HepG2 (cell line): ENCODE measurements around the gene NUCB1. TPM values are rescaled to one million over a fixed set of nuclear protein-coding genes. Genes with fewer than 3 reads are reported as not detected.

ENCODE experiments used
- CBX2 ChIP-seq, 2 experiments: fragments of 200-600 bp in 1 of 2; sonication (generic); formaldehyde crosslinking in 1 of 2; IDR thresholded peaks; 2 replicates each; pipeline versions ENCODE4 v1.7.0 to v1.8.1; 2018 to 2022; ENCODE audit warnings: low read depth in 2 of 2, low read length in 1 of 2, mild to moderate bottlenecking in 1 of 2, missing genetic modification reagents in 1 of 2
- CHD2 ChIP-seq: IDR thresholded peaks from 2 replicates; pipeline ENCODE4 v1.6.1; 2011; ENCODE audit warnings: low read depth, low read length, improper control_type of control experiment
- ETV6 ChIP-seq: sonication (generic); formaldehyde crosslinking; conservative IDR thresholded peaks from 2 replicates; pipeline ENCODE4 v1.4.0; 2020; ENCODE audit warnings: missing genetic modification reagents
- GPN1 ChIP-seq: sonication (generic); formaldehyde crosslinking; IDR thresholded peaks from 2 replicates; pipeline ENCODE4 v1.5.1; 2020; ENCODE audit warnings: missing genetic modification reagents, borderline replicate concordance
- KLF12 ChIP-seq: sonication (generic); formaldehyde crosslinking; IDR thresholded peaks from 2 replicates; pipeline ENCODE4 v1.4.0; 2020; ENCODE audit warnings: missing genetic modification reagents, borderline replicate concordance
- MLLT10 ChIP-seq: sonication (generic); formaldehyde crosslinking; IDR thresholded peaks from 2 replicates; pipeline ENCODE4 v1.4.0; 2020; ENCODE audit warnings: missing genetic modification reagents
- PBX3 ChIP-seq: sonication (generic); formaldehyde crosslinking; IDR thresholded peaks from 2 replicates; pipeline ENCODE4 v1.8.1; 2023; ENCODE audit warnings: missing genetic modification reagents, inconsistent platforms, borderline replicate concordance
- RBFOX2 ChIP-seq: fragments of 200-400 bp; formaldehyde crosslinking; IDR thresholded peaks from 2 replicates; pipeline ENCODE4 v1.6.1; 2017; ENCODE audit warnings: low read depth, mild to moderate bottlenecking, low read length
- SNAPC2 ChIP-seq: sonication (generic); formaldehyde crosslinking; IDR thresholded peaks from 2 replicates; pipeline ENCODE4 v1.8.1; 2022; ENCODE audit warnings: mild to moderate bottlenecking, missing genetic modification reagents
- SNRNP70 ChIP-seq: fragments of 200-400 bp; formaldehyde crosslinking; IDR thresholded peaks from 2 replicates; pipeline ENCODE4 v1.6.1; 2017; ENCODE audit warnings: mild to moderate bottlenecking, low read depth, low read length, moderate library complexity
- ZMYM4 ChIP-seq: sonication (generic); formaldehyde crosslinking; IDR thresholded peaks from 2 replicates; pipeline ENCODE4 v1.8.1; 2023; ENCODE audit warnings: mild to moderate bottlenecking, missing genetic modification reagents
- ZNF180 ChIP-seq: sonication (generic); formaldehyde crosslinking; IDR thresholded peaks from 2 replicates; pipeline ENCODE4 v1.4.0; 2020; ENCODE audit warnings: low read depth, missing genetic modification reagents, borderline replicate concordance
- ZNF343 ChIP-seq: sonication (generic); formaldehyde crosslinking; IDR thresholded peaks from 2 replicates; pipeline ENCODE4 v1.4.0; 2020; ENCODE audit warnings: mild to moderate bottlenecking, missing genetic modification reagents
- ZNF362 ChIP-seq: sonication (generic); formaldehyde crosslinking; IDR thresholded peaks from 2 replicates; pipeline ENCODE4 v1.4.0; 2020; ENCODE audit warnings: missing genetic modification reagents, mild to moderate bottlenecking, borderline replicate concordance
- ZNF710 ChIP-seq: sonication (generic); formaldehyde crosslinking; IDR thresholded peaks from 2 replicates; pipeline ENCODE4 v1.5.0; 2020; ENCODE audit warnings: mild to moderate bottlenecking, missing genetic modification reagents, borderline replicate concordance
- ZNF740 ChIP-seq: sonication (generic); formaldehyde crosslinking; IDR thresholded peaks from 2 replicates; pipeline ENCODE4 v1.4.0; 2020; ENCODE audit warnings: missing genetic modification reagents
- ZNF775 ChIP-seq: sonication (generic); formaldehyde crosslinking; IDR thresholded peaks from 2 replicates; pipeline ENCODE4 v1.4.0; 2020; ENCODE audit warnings: missing genetic modification reagents, mild to moderate bottlenecking, moderate library complexity, borderline replicate concordance
- ZSCAN30 ChIP-seq: sonication (generic); formaldehyde crosslinking; IDR thresholded peaks from 2 replicates; pipeline ENCODE4 v1.5.0; 2020; ENCODE audit warnings: mild to moderate bottlenecking, missing genetic modification reagents
- polyA plus RNA-seq, 8 experiments: library from polyadenylated mRNA; depleted of rRNA in 3 of 8; stranded (reverse) in 7 of 8; unstranded in 1 of 8; fragments of >200 nt; fragmentation: Illumina TruSeq in 4 of 8; extraction: Trizol in 4 of 8; gene quantifications; 2 replicates each; pipeline versions ENCODE4 v1.2.1 to v1.2.3, GENCODE V29; 2011 to 2016; ENCODE audit warnings: low read depth in 4 of 8, missing spikeins in 1 of 8, mixed read lengths in 1 of 8; ENCODE audit not compliant: insufficient read depth in 1 of 8
- total RNA-seq, 5 experiments: library from RNA; depleted of rRNA; stranded (reverse); fragments of >200 nt; fragmentation: Illumina TruSeq; extraction: Trizol; gene quantifications; 2 replicates each; pipeline ENCODE4 v1.2.3, GENCODE V29; 2016; ENCODE audit warnings: low read depth in 1 of 5
- TF ChIP-seq, protein P1 (sequence below): sonication (generic); formaldehyde crosslinking; IDR thresholded peaks from 2 replicates; pipeline ENCODE4 v1.8.0; 2022; ENCODE audit warnings: mild to moderate bottlenecking, missing genetic modification reagents, moderate library complexity
- TF ChIP-seq, protein P2 (sequence below): IDR thresholded peaks from 2 replicates; pipeline ENCODE4 v1.6.1; 2016; ENCODE audit warnings: missing compliant biosample characterization, missing genetic modification reagents, borderline replicate concordance
- TF ChIP-seq, protein P3 (sequence below): sonication (generic); formaldehyde crosslinking; IDR thresholded peaks from 2 replicates; pipeline ENCODE4 v1.9.0; 2022; ENCODE audit warnings: missing genetic modification reagents, mild to moderate bottlenecking, borderline replicate concordance

NUCB1 gene
- total and polyA plus RNA-seq, 2 of the 13 experiments (the other 11 are each of a cell fraction or from before 2014, with no cell fraction given) = 82.3 to 106 TPM

- TF ChIP-seq PBX3 (CRISPR knock-in tag) (no peak), SNAPC2 (CRISPR knock-in tag) (no peak), ZSCAN30 (CRISPR knock-in tag) (no peak), ZMYM4 (CRISPR knock-in tag) (no peak), ZNF710 (no peak; the same call in 1 of the 2 replicates), CBX2 (IDR thresholded peaks at IDR 0.05; ENCODE audit: low read depth, low read length) (no peak), CBX2 (CRISPR knock-in tag; IDR thresholded peaks at IDR 0.05; ENCODE audit: low read depth) (no peak), CHD2 (no peak), ETV6 (CRISPR knock-in tag) (no peak), MLLT10 (CRISPR knock-in tag) (no peak), ZNF362 (CRISPR knock-in tag) (peak; percentile 85), ZNF775 (CRISPR knock-in tag) (no peak), KLF12 (no peak), ZNF180 (no peak), ZNF343 (CRISPR knock-in tag) (no peak), RBFOX2 (no peak), SNRNP70 (no peak), GPN1 (CRISPR knock-in tag) (no peak), ZNF740 (CRISPR knock-in tag) (no peak)
- TF ChIP-seq, protein P1, sequence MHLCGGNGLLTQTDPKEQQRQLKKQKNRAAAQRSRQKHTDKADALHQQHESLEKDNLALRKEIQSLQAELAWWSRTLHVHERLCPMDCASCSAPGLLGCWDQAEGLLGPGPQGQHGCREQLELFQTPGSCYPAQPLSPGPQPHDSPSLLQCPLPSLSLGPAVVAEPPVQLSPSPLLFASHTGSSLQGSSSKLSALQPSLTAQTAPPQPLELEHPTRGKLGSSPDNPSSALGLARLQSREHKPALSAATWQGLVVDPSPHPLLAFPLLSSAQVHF (CRISPR knock-in tag) = peak; percentile 70; the same call in 1 of the 2 replicates
- TF ChIP-seq, protein P2, sequence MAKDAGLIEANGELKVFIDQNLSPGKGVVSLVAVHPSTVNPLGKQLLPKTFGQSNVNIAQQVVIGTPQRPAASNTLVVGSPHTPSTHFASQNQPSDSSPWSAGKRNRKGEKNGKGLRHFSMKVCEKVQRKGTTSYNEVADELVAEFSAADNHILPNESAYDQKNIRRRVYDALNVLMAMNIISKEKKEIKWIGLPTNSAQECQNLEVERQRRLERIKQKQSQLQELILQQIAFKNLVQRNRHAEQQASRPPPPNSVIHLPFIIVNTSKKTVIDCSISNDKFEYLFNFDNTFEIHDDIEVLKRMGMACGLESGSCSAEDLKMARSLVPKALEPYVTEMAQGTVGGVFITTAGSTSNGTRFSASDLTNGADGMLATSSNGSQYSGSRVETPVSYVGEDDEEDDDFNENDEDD (CRISPR knock-in tag) = peak; percentile 80; the same call in 1 of the 2 replicates
- TF ChIP-seq, protein P3, sequence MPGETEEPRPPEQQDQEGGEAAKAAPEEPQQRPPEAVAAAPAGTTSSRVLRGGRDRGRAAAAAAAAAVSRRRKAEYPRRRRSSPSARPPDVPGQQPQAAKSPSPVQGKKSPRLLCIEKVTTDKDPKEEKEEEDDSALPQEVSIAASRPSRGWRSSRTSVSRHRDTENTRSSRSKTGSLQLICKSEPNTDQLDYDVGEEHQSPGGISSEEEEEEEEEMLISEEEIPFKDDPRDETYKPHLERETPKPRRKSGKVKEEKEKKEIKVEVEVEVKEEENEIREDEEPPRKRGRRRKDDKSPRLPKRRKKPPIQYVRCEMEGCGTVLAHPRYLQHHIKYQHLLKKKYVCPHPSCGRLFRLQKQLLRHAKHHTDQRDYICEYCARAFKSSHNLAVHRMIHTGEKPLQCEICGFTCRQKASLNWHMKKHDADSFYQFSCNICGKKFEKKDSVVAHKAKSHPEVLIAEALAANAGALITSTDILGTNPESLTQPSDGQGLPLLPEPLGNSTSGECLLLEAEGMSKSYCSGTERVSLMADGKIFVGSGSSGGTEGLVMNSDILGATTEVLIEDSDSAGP (CRISPR knock-in tag) = no peak
Measured at GRCh38 chr19:48961051-48961649, 61.0 kb downstream of the NUCB1 start (continued).
